CD4-positive, alpha-beta memory T cell (primary cell): ENCODE data around the gene AOPEP. TPM values are rescaled to one million over a fixed set of nuclear protein-coding genes. Genes with fewer than 3 reads are reported as not detected.

Source experiments
- CTCF ChIA-PET: fragments of 350-600 bp; sonication (Branson Sonifier 250); formaldehyde crosslinking; loops from one replicate; lab custom pipeline; 2021; ENCODE audit warnings: inconsistent platforms; ENCODE audit not compliant: partially characterized antibody; lab: Charles Lee
- POLR2A ChIA-PET: fragments of 350-600 bp; sonication (Branson Sonifier 250); formaldehyde crosslinking; loops from one replicate; lab custom pipeline; 2021; ENCODE audit not compliant: partially characterized antibody; lab: Charles Lee
- DNase-seq, 5 donors: peaks; one replicate each; pipeline versions ENCODE4 v3.0.0 to v3.0.0-alpha.2; 2020 to 2022; ENCODE audit warnings: mixed read lengths in 1 of 5
- H3K27ac ChIP-seq: one replicate; pipeline ENCODE4 v1.7.0; 2013; ENCODE audit warnings: low read depth, low read length
- H3K27me3 ChIP-seq: 2 replicates; pipeline ENCODE4 v1.7.0; 2013; ENCODE audit warnings: mild to moderate bottlenecking, low read length, moderate library complexity; ENCODE audit not compliant: insufficient read depth
- H3K36me3 ChIP-seq: 2 replicates; pipeline ENCODE4 v1.7.0; 2013; ENCODE audit warnings: mild to moderate bottlenecking, low read length, moderate library complexity; ENCODE audit not compliant: insufficient read depth
- H3K4me1 ChIP-seq: 2 replicates; pipeline ENCODE4 v1.7.0; 2013; ENCODE audit warnings: mild to moderate bottlenecking, low read length, moderate library complexity; ENCODE audit not compliant: insufficient read depth
- H3K4me3 ChIP-seq, 2 donors: one replicate each; pipeline ENCODE4 v1.7.0; 2013; ENCODE audit warnings: low read length in 2 of 2, mild to moderate bottlenecking in 1 of 2
- H3K9me3 ChIP-seq, 2 donors: one replicate each; pipeline ENCODE4 v1.7.0; 2013; ENCODE audit warnings: low read length in 2 of 2, control low read depth in 1 of 2; ENCODE audit not compliant: control insufficient read depth in 1 of 2
- H3K27ac Mint-ChIP-seq, 7 donors: one replicate each; pipeline ENCODE4 v1.8.0; 2020 to 2021; ENCODE audit warnings: mixed read lengths in 7 of 7, mild to moderate bottlenecking in 6 of 7, inconsistent platforms in 3 of 7, moderate library complexity in 3 of 7
- H3K27me3 Mint-ChIP-seq, 2 donors: one replicate each; pipeline ENCODE4 v1.8.0; 2020 to 2021; ENCODE audit warnings: mixed read lengths in 2 of 2
- H3K36me3 Mint-ChIP-seq, 2 donors: one replicate each; pipeline ENCODE4 v1.8.0; 2020 to 2021; ENCODE audit warnings: mixed read lengths in 2 of 2, inconsistent platforms in 1 of 2, mild to moderate bottlenecking in 1 of 2
- H3K4me1 Mint-ChIP-seq, 4 donors: one replicate each; pipeline ENCODE4 v1.8.0; 2020 to 2021; ENCODE audit warnings: mixed read lengths in 4 of 4, mild to moderate bottlenecking in 1 of 4
- H3K4me3 Mint-ChIP-seq, 8 donors: one replicate each; pipeline ENCODE4 v1.8.0; 2020 to 2021; ENCODE audit warnings: mixed read lengths in 8 of 8, mild to moderate bottlenecking in 7 of 8, moderate library complexity in 6 of 8, inconsistent platforms in 3 of 8
- H3K9me3 Mint-ChIP-seq, 8 donors: one replicate each; pipeline ENCODE4 v1.8.0; 2020 to 2021; ENCODE audit warnings: mixed read lengths in 8 of 8, mild to moderate bottlenecking in 5 of 8, inconsistent platforms in 3 of 8, moderate library complexity in 1 of 8
- intact Hi-C: fragments of 100-400 bp; cut with micrococcal nuclease; formaldehyde crosslinking; loops from one replicate; pipeline ENCODE4 v1.15.1; 2023
- polyA plus RNA-seq, 2 donors: library from polyadenylated mRNA; unstranded; fragments of 300-500 nt; fragmentation: Illumina TruSeq; gene quantifications; one replicate each; pipeline ENCODE4 v1.2.3, GENCODE V29; 2021
- total RNA-seq, 2 experiments: library from RNA; stranded (reverse); gene quantifications; one replicate each; pipeline ENCODE4 v1.2.3, GENCODE V29; 2021

AOPEP gene
- total and polyA plus RNA-seq, 4 experiments from 2014 or later: 3.1 to 11.7 (median 7.6) TPM

- Mint-ChIP-seq H3K4me1 (no peaks in the 10 kb centered on the region), H3K4me3 (no peak overlapping the region), H3K27me3 (no peaks in the 10 kb centered on the region), H3K9me3 (peaks cover 0 to 2% (median 0%) of the 10 kb centered on the region in 8 donors), H3K36me3 (peaks cover 0 to 11% of the 10 kb centered on the region in 2 donors), H3K27ac (no peak overlapping the region)
- Histone ChIP-seq H3K36me3 (no peaks in the 10 kb centered on the region), H3K27me3 (no peaks in the 10 kb centered on the region), H3K4me1 (no peaks in the 10 kb centered on the region), H3K4me3 (no peak overlapping the region), H3K27ac (no peak overlapping the region), H3K9me3 (no peaks in the 10 kb centered on the region)
- ChIA-PET CTCF (no interaction called here), POLR2A (no interaction called here)
- DNase-seq: no peak
- intact Hi-C loops: no loop called here
These were observed 336.8 kb downstream of the AOPEP start for GRCh38 chr9:95063300-95063699.

GRCh38 chr9:95065224-95065623 lies 338.7 kb downstream of the AOPEP start:
- CTCF ChIA-PET: no interaction called here
- Histone ChIP-seq H3K36me3 (no peaks in the 10 kb centered on the region), H3K9me3 (no peaks in the 10 kb centered on the region), H3K27ac (no peak overlapping the region), H3K4me3 (no peak overlapping the region), H3K4me1 (no peaks in the 10 kb centered on the region), H3K27me3 (no peaks in the 10 kb centered on the region)
- Mint-ChIP-seq H3K4me1 (no peaks in the 10 kb centered on the region), H3K36me3 (peaks cover 0 to 11% of the 10 kb centered on the region in 2 donors), H3K9me3 (peaks cover 0 to 2% (median 0%) of the 10 kb centered on the region in 8 donors), H3K27me3 (no peaks in the 10 kb centered on the region), H3K4me3 (no peak overlapping the region), H3K27ac (no peak overlapping the region)
- intact Hi-C loops: no loop called here
- POLR2A ChIA-PET: no interaction called here
- DNase-seq: no peak

GRCh38 chr9:95067057-95067456 lies 340.6 kb downstream of the AOPEP start:
- Mint-ChIP-seq H3K27ac (no peak overlapping the region), H3K9me3 (peaks cover 0 to 2% (median 0%) of the 10 kb centered on the region in 8 donors), H3K27me3 (no peaks in the 10 kb centered on the region), H3K36me3 (peaks cover 0 to 11% of the 10 kb centered on the region in 2 donors), H3K4me3 (no peak overlapping the region), H3K4me1 (no peaks in the 10 kb centered on the region)
- CTCF ChIA-PET: interaction anchor here (1.1 to 1.4 kb wide), 2 partner anchors 61 to 386 kb away, joined by 3 to 4 read pairs; no protein-coding TSS in a partner anchor
- Histone ChIP-seq H3K27me3 (no peaks in the 10 kb centered on the region), H3K4me3 (no peak overlapping the region), H3K27ac (no peak overlapping the region), H3K36me3 (no peaks in the 10 kb centered on the region), H3K4me1 (no peaks in the 10 kb centered on the region), H3K9me3 (no peaks in the 10 kb centered on the region)
- no peak for DNase-seq
- POLR2A ChIA-PET: no interaction called here
- intact Hi-C loops: no loop called here

- Histone ChIP-seq H3K27me3 (no peaks in the 10 kb centered on the region), H3K4me1 (no peaks in the 10 kb centered on the region), H3K27ac (no peak overlapping the region), H3K9me3 (no peaks in the 10 kb centered on the region), H3K4me3 (no peak overlapping the region), H3K36me3 (no peaks in the 10 kb centered on the region)
- POLR2A ChIA-PET: no interaction called here
- Mint-ChIP-seq H3K9me3 (peaks cover 0 to 2% (median 0%) of the 10 kb centered on the region in 8 donors), H3K4me3 (no peak overlapping the region), H3K27ac (no peak overlapping the region), H3K27me3 (no peaks in the 10 kb centered on the region), H3K4me1 (no peaks in the 10 kb centered on the region), H3K36me3 (peaks cover 0 to 8% of the 10 kb centered on the region in 2 donors)
- CTCF ChIA-PET: interaction anchor here (1.4 kb wide), 1 partner anchor 386 kb away, joined by 4 read pairs; no protein-coding TSS in a partner anchor
- intact Hi-C loops: no loop called here
- DNase-seq: no peak
These were observed 341.4 kb downstream of the AOPEP start for GRCh38 chr9:95067897-95068296.

- Histone ChIP-seq H3K27ac (no peak overlapping the region), H3K4me3 (no peak overlapping the region), H3K27me3 (no peaks in the 10 kb centered on the region), H3K36me3 (no peaks in the 10 kb centered on the region), H3K4me1 (no peaks in the 10 kb centered on the region), H3K9me3 (no peaks in the 10 kb centered on the region)
- POLR2A ChIA-PET: no interaction called here
- H3K27me3 Mint-ChIP-seq: no peaks in the 10 kb centered on the region
- H3K27ac Mint-ChIP-seq: no peak overlapping the region
- no peaks in the 10 kb centered on the region for H3K36me3 Mint-ChIP-seq
- peaks cover 0 to 2% (median 0%) of the 10 kb centered on the region in 8 donors for H3K9me3 Mint-ChIP-seq
- no peaks in the 10 kb centered on the region for H3K4me1 Mint-ChIP-seq
- no peak for DNase-seq
- H3K4me3 Mint-ChIP-seq: no peak overlapping the region
- CTCF ChIA-PET: no interaction called here
- intact Hi-C loops: no loop called here
These were observed 344.1 kb downstream of the AOPEP start for GRCh38 chr9:95070549-95071021.

GRCh38 chr9:95071450-95071849 lies 345.0 kb downstream of the AOPEP start:
- Mint-ChIP-seq H3K27me3 (no peaks in the 10 kb centered on the region), H3K27ac (no peak overlapping the region), H3K4me3 (no peak overlapping the region), H3K9me3 (peaks cover 0 to 2% (median 0%) of the 10 kb centered on the region in 8 donors), H3K36me3 (no peaks in the 10 kb centered on the region), H3K4me1 (no peaks in the 10 kb centered on the region)
- Histone ChIP-seq H3K9me3 (no peaks in the 10 kb centered on the region), H3K36me3 (no peaks in the 10 kb centered on the region), H3K27ac (no peak overlapping the region), H3K27me3 (no peaks in the 10 kb centered on the region), H3K4me3 (no peak overlapping the region), H3K4me1 (no peaks in the 10 kb centered on the region)
- POLR2A ChIA-PET: no interaction called here
- CTCF ChIA-PET: no interaction called here
- intact Hi-C loops: no loop called here
- no peak for DNase-seq

GRCh38 chr9:95071925-95072324 lies 345.4 kb downstream of the AOPEP start:
- H3K9me3 ChIP-seq: no peaks in the 10 kb centered on the region
- no peak overlapping the region for H3K4me3 ChIP-seq
- no peaks in the 10 kb centered on the region for H3K4me1 Mint-ChIP-seq
- no peaks in the 10 kb centered on the region for H3K4me1 ChIP-seq
- no peak overlapping the region for H3K27ac ChIP-seq
- no peaks in the 10 kb centered on the region for H3K36me3 ChIP-seq
- no peaks in the 10 kb centered on the region for H3K27me3 ChIP-seq
- ChIA-PET POLR2A (no interaction called here), CTCF (interaction anchor here (1.4 to 1.7 kb wide), 2 partner anchors 289 to 391 kb away, joined by 5 to 6 read pairs; no protein-coding TSS in a partner anchor)
- no peak overlapping the region for H3K27ac Mint-ChIP-seq
- DNase-seq: no peak
- H3K36me3 Mint-ChIP-seq: no peaks in the 10 kb centered on the region
- H3K4me3 Mint-ChIP-seq: no peak overlapping the region
- peaks cover 0 to 2% (median 0%) of the 10 kb centered on the region in 8 donors for H3K9me3 Mint-ChIP-seq
- intact Hi-C loops: no loop called here
- H3K27me3 Mint-ChIP-seq: no peaks in the 10 kb centered on the region
